H1 (cell line): ENCODE data around the gene CLUH. TPM values are rescaled to one million over a fixed set of nuclear protein-coding genes. Genes with fewer than 3 reads are reported as not detected.
A peak's percentile ranks its signal among the peaks of the same experiment; 100 is the strongest.

Experiments
- CTCF ChIA-PET: fragments of 300-600 bp; sonication (Branson Sonifier 250); formaldehyde crosslinking; loops from one replicate; lab custom pipeline; 2021; ENCODE audit not compliant: partially characterized antibody; lab: Charles Lee
- POLR2A ChIA-PET: fragments of 300-600 bp; sonication (Branson Sonifier 250); formaldehyde crosslinking; loops from one replicate; lab custom pipeline; 2021; ENCODE audit warnings: inconsistent platforms; ENCODE audit not compliant: partially characterized antibody; lab: Charles Lee
- DNase-seq, 2 experiments: peaks; one replicate each; pipeline versions ENCODE4 v3.0.0 to v3.0.0-alpha.2; 2010 to 2022; ENCODE audit warnings: low spot score in 2 of 2, low read depth in 1 of 2, mixed read lengths in 1 of 2
- FAIRE-seq: peaks from 2 replicates; lab custom pipeline; 2011; peaks lifted over from hg19 to GRCh38; lab: Jason Lieb, UNC
- H2AFZ ChIP-seq: 2 replicates; pipeline ENCODE4 v1.8.1; 2012; ENCODE audit warnings: low read length, inconsistent platforms
- H2AK5ac ChIP-seq: 2 replicates; pipeline ENCODE4 v1.6.1; 2013; ENCODE audit warnings: low read depth, low read length
- H2BK120ac ChIP-seq: replicated peaks from 2 replicates; pipeline ENCODE3; 2013; ENCODE audit warnings: low read depth, low read length, inconsistent platforms
- H2BK12ac ChIP-seq: 2 replicates; pipeline ENCODE4 v1.6.1; 2013; ENCODE audit warnings: low read depth, low read length
- H2BK15ac ChIP-seq: 2 replicates; pipeline ENCODE4 v1.6.1; 2013; ENCODE audit warnings: low read length
- H2BK20ac ChIP-seq: 2 replicates; pipeline ENCODE4 v1.6.1; 2013; ENCODE audit warnings: low read length
- H2BK5ac ChIP-seq: 2 replicates; pipeline ENCODE4 v1.6.1; 2013; ENCODE audit warnings: low read depth, low read length
- H3K14ac ChIP-seq: 2 replicates; pipeline ENCODE4 v1.6.1; 2013; ENCODE audit warnings: inconsistent platforms; ENCODE audit not compliant: insufficient read length
- H3K18ac ChIP-seq: 2 replicates; pipeline ENCODE4 v1.6.1; 2013; ENCODE audit warnings: low read length; ENCODE audit errors: extremely low read depth
- H3K23ac ChIP-seq: 2 replicates; pipeline ENCODE4 v1.6.1; 2013; ENCODE audit warnings: inconsistent platforms; ENCODE audit not compliant: insufficient read length
- H3K23me2 ChIP-seq: 2 replicates; pipeline ENCODE4 v1.6.1; 2013; ENCODE audit warnings: low read depth, low read length
- H3K27ac ChIP-seq: 2 replicates; pipeline ENCODE4 v1.6.1; 2011; ENCODE audit warnings: low read depth, low read length, inconsistent platforms
- H3K27me3 ChIP-seq, 4 experiments: replicated peaks in 1 of 4; 1 replicate in 1 of 4; 2 replicates in 3 of 4; pipeline versions ENCODE4 v1.6.1 to v1.8.1; 2011 to 2013; ENCODE audit warnings: low read length in 3 of 4, mild to moderate bottlenecking in 3 of 4, inconsistent platforms in 2 of 4, mixed read lengths in 2 of 4, moderate library complexity in 1 of 4; ENCODE audit not compliant: control insufficient read depth in 3 of 4, insufficient read depth in 3 of 4; ENCODE audit errors: extremely low read depth in 1 of 4
- H3K36me3 ChIP-seq, 4 experiments: 2 replicates each; pipeline versions ENCODE4 v1.6.1 to v1.8.1; 2011 to 2013; ENCODE audit warnings: mild to moderate bottlenecking in 4 of 4, low read length in 3 of 4, moderate library complexity in 2 of 4, control low read depth in 1 of 4, inconsistent platforms in 1 of 4; ENCODE audit not compliant: insufficient read depth in 4 of 4, control insufficient read depth in 2 of 4
- H3K4ac ChIP-seq: replicated peaks from 2 replicates; pipeline ENCODE3; 2013; ENCODE audit warnings: low read length, low read depth, mixed read lengths, inconsistent platforms; ENCODE audit not compliant: insufficient read length
- H3K4me1 ChIP-seq, 4 experiments: replicated peaks in 1 of 4; 1 replicate in 1 of 4; 2 replicates in 3 of 4; pipeline versions ENCODE4 v1.6.1 to v1.8.1; 2011 to 2013; ENCODE audit warnings: low read length in 3 of 4, inconsistent platforms in 2 of 4, mixed read lengths in 1 of 4; ENCODE audit not compliant: insufficient read depth in 4 of 4, control insufficient read depth in 3 of 4
- H3K4me2 ChIP-seq, 2 experiments: 2 replicates each; pipeline versions ENCODE4 v1.6.1 to v1.8.1; 2011 to 2013; ENCODE audit warnings: low read depth in 2 of 2, low read length in 2 of 2, control low read depth in 1 of 2, inconsistent platforms in 1 of 2, mild to moderate bottlenecking in 1 of 2; ENCODE audit not compliant: insufficient read depth in 1 of 2
- H3K4me3 ChIP-seq, 4 experiments: fragments of 200-600, 300-600 bp in 1 of 4; sonication (generic), shearing (Covaris generic), sonication (Bioruptor Twin) in 1 of 4; 2 replicates each; pipeline versions ENCODE4 v1.5.1 to v1.8.1; 2011 to 2016; ENCODE audit warnings: low read length in 4 of 4, low read depth in 3 of 4, control low read depth in 2 of 4, inconsistent platforms in 2 of 4, mild to moderate bottlenecking in 2 of 4, mixed read lengths in 1 of 4, moderate library complexity in 1 of 4; ENCODE audit not compliant: insufficient read depth in 2 of 4; ENCODE audit errors: extremely low read depth in 1 of 4
- H3K56ac ChIP-seq: replicated peaks from 2 replicates; pipeline ENCODE3; 2013; ENCODE audit warnings: low read depth, mild to moderate bottlenecking, mixed read lengths, low read length, inconsistent platforms; ENCODE audit not compliant: insufficient read length
- H3K79me1 ChIP-seq: 2 replicates; pipeline ENCODE4 v1.6.1; 2013; ENCODE audit warnings: low read depth, low read length, control low read depth
- H3K79me2 ChIP-seq, 2 experiments: 2 replicates each; pipeline versions ENCODE4 v1.6.1 to v1.8.1; 2012 to 2013; ENCODE audit warnings: low read length in 2 of 2, mild to moderate bottlenecking in 2 of 2, inconsistent platforms in 1 of 2; ENCODE audit not compliant: insufficient read depth in 2 of 2, control insufficient read depth in 1 of 2
- H3K9ac ChIP-seq, 4 experiments: replicated peaks in 1 of 4; 1 replicate in 1 of 4; 2 replicates in 3 of 4; pipeline versions ENCODE4 v1.6.1 to v1.8.1; 2011 to 2013; ENCODE audit warnings: low read depth in 3 of 4, low read length in 3 of 4, control low read depth in 2 of 4, mild to moderate bottlenecking in 2 of 4, moderate library complexity in 2 of 4, inconsistent platforms in 1 of 4; ENCODE audit errors: extremely low read depth in 1 of 4
- H3K9me3 ChIP-seq, 2 experiments: 2 replicates each; pipeline versions ENCODE4 v1.6.1 to v1.8.1; 2012 to 2013; ENCODE audit warnings: mild to moderate bottlenecking in 2 of 2, moderate library complexity in 2 of 2, control low read depth in 1 of 2, inconsistent platforms in 1 of 2, low read depth in 1 of 2, low read length in 1 of 2, mixed read lengths in 1 of 2; ENCODE audit not compliant: insufficient read depth in 2 of 2
- H4K20me1 ChIP-seq, 2 experiments: replicated peaks in 1 of 2; 2 replicates each; pipeline versions ENCODE3 to v1.8.1; 2011 to 2013; ENCODE audit warnings: inconsistent platforms in 2 of 2, low read length in 2 of 2, mild to moderate bottlenecking in 1 of 2; ENCODE audit not compliant: insufficient read depth in 2 of 2, control insufficient read depth in 1 of 2
- H4K5ac ChIP-seq: 2 replicates; pipeline ENCODE4 v1.6.1; 2013; ENCODE audit warnings: low read length, low read depth, mixed read lengths, inconsistent platforms; ENCODE audit not compliant: insufficient read length
- H4K8ac ChIP-seq: 2 replicates; pipeline ENCODE4 v1.8.0; 2013; ENCODE audit warnings: mild to moderate bottlenecking, moderate library complexity, low read length, inconsistent platforms; ENCODE audit not compliant: insufficient read depth; ENCODE audit errors: extremely low read depth
- H4K91ac ChIP-seq: replicated peaks from 2 replicates; pipeline ENCODE3; 2013; ENCODE audit warnings: low read length, mixed read lengths, inconsistent platforms; ENCODE audit not compliant: insufficient read length
- ASH2L ChIP-seq: fragments of 200-600, 300-600 bp; sonication (generic); IDR thresholded peaks from one replicate; pipeline ENCODE4 v1.7.1; 2017; ENCODE audit warnings: low read length
- BCL11A ChIP-seq, 2 experiments: IDR thresholded peaks; one replicate each; pipeline ENCODE4 v1.6.1; 2011; ENCODE audit warnings: low read depth in 2 of 2, low read length in 2 of 2, mild to moderate bottlenecking in 2 of 2
- POLR2AphosphoS5 ChIP-seq: IDR thresholded peaks from 2 replicates; pipeline ENCODE4 v1.6.1; 2011; ENCODE audit warnings: low read depth, low read length
- POU5F1 ChIP-seq: IDR thresholded peaks from 2 replicates; pipeline ENCODE4 v1.6.1; 2011; ENCODE audit warnings: low read depth, mild to moderate bottlenecking, low read length, moderate library complexity
- TCF12 ChIP-seq: IDR thresholded peaks from 2 replicates; pipeline ENCODE4 v1.6.1; 2011; ENCODE audit warnings: low read depth, mild to moderate bottlenecking, low read length
- WGBS, 2 experiments: shearing (Covaris generic) in 1 of 2; methylation state at CpG; one replicate each; pipeline versions ENCODE4 v1.1.6 to v1.1.7; 2013 to 2015; ENCODE audit warnings: low lambda C conversion rate in 2 of 2, mixed read lengths in 2 of 2, inconsistent platforms in 1 of 2, low coverage in 1 of 2, missing lambda C conversion rate in 1 of 2; ENCODE audit not compliant: insufficient replicate concordance in 2 of 2, insufficient coverage in 1 of 2, insufficient read length in 1 of 2; ENCODE audit errors: extremely low coverage in 1 of 2, missing lambda C conversion rate in 1 of 2; 5-methylcytosine and 5-hydroxymethylcytosine counted together
- polyA plus RNA-seq, 7 experiments: library from polyadenylated mRNA; depleted of rRNA in 3 of 7; stranded (reverse) in 5 of 7; unstranded in 2 of 7; fragments of >200 nt in 5 of 7; fragments of 200-250 nt in 2 of 7; gene quantifications; 1 replicate in 5 of 7; 2 replicates in 1 of 7; 4 replicates in 1 of 7; pipeline versions ENCODE4 v1.2.1 to v1.2.3, GENCODE V29; 2011 to 2013; ENCODE audit warnings: missing spikeins in 2 of 7, mixed read lengths in 2 of 7
- total RNA-seq: library from RNA; stranded (reverse); fragmentation: NEBNext Ultra II Directional; extraction: Animal tissue kit (Norgen Biotek cat#: 25700); gene quantifications from 2 replicates; pipeline ENCODE4 v1.2.1, GENCODE V29; 2021

Gene CLUH
- total and polyA plus RNA-seq, 2 of the 8 experiments (the other 6 are each of a cell fraction or from before 2014, with no cell fraction given): 33.6 to 98.6 TPM

DNA sequence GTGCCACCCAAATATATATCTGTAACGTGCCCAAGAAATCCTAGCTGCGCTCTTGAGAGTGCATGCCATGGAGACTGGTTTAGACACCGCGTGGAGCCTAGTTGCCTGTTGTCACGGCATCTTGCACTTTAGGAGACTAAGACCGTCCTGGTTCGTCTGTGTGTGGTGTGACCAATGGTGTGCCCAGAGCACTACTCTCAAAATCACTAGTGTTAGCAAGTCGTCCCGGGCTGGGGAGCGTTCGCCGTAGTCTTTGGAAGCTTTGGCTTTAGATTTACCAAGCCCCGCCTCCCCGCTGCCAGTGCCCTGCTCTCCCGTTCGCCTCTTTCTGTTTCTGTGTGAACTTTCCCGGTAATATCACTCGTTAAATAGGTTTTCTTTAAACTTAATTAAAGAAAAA lies 27.0 kb downstream of the CLUH start:
- Histone ChIP-seq H3K27ac (no peak overlapping the region), H2BK15ac (no peak overlapping the region), H3K56ac (no peak overlapping the region), H2AK5ac (no peak overlapping the region), H2BK5ac (no peak overlapping the region), H4K8ac (no peak overlapping the region), H3K23me2 (peaks cover under 1% of the 10 kb centered on the region; the same call in 1 of the 2 replicates), H3K9ac (no peak overlapping the region), H4K20me1 (peaks cover 0 to 6% of the 10 kb centered on the region in 2 experiments), H2BK120ac (no peak overlapping the region), H3K4me1 (peaks cover 0 to 3% (median 0%) of the 10 kb centered on the region in 4 experiments; a peak in 1 of 7 replicates), H3K36me3 (peaks cover 9 to 28% (median 13%) of the 10 kb centered on the region in 4 experiments; a peak in 7 of 8 replicates), H3K4me2 (no peak overlapping the region), H2AFZ (no peak overlapping the region), H3K18ac (no peak overlapping the region), H3K79me1 (no peaks in the 10 kb centered on the region; the same call in 1 of the 2 replicates), H4K91ac (no peak overlapping the region), H2BK20ac (no peak overlapping the region), H3K27me3 (no peaks in the 10 kb centered on the region), H2BK12ac (no peak overlapping the region), H3K14ac (no peak overlapping the region), H3K4ac (no peak overlapping the region), H3K79me2 (no peaks in the 10 kb centered on the region), H3K4me3 (no peak overlapping the region), H3K9me3 (no peaks in the 10 kb centered on the region), H4K5ac (no peak overlapping the region), H3K23ac (no peak overlapping the region)
- DNase-seq (no peak), FAIRE-seq (no peak)
- WGBS, 2 experiments: 91% methylated on average over 18 of the region's 18 CpGs; no CpG with 5 or more reads in 1 of the 2 experiments
- ChIA-PET CTCF (interaction anchor here (0.7 to 4.3 kb wide), 5 partner anchors 9 to 146 kb away, joined by 3 to 30 read pairs (median 5); no protein-coding TSS in a partner anchor), POLR2A (interaction anchor here (0.6 to 1.8 kb wide), 6 partner anchors 9 to 168 kb away, joined by 3 to 8 read pairs (median 4); no protein-coding TSS in a partner anchor)
- TF ChIP-seq TCF12 (no peak), BCL11A (IDR thresholded peaks at IDR 0.05; ENCODE audit: low read depth in 2 of 2, low read length in 2 of 2) (no peak), ASH2L (no peak), POU5F1 (no peak), POLR2AphosphoS5 (peak; percentile 33; the same call in 1 of the 2 replicates)
